WTC11 (cell line): Measurements from ENCODE around the gene BBOX1. TPM values are rescaled to one million over a fixed set of nuclear protein-coding genes. Genes with fewer than 3 reads are reported as not detected.

ENCODE experiments used
- ATAC-seq: fragments of 200-7000 bp; cut with Tn5 transposase; 2 replicates; pipeline ENCODE4 v1.10.0; 2021; ENCODE audit warnings: mild to moderate bottlenecking, moderate library complexity
- CTCF ChIA-PET: fragments of 300-600 bp; sonication (Branson Sonifier 250); formaldehyde crosslinking; loops from one replicate; lab custom pipeline; 2021; ENCODE audit warnings: antibody characterized with exemption; lab: Charles Lee
- POLR2A ChIA-PET: fragments of 350-600 bp; sonication (Branson Sonifier 250); formaldehyde crosslinking; loops from one replicate; lab custom pipeline; 2021; ENCODE audit warnings: antibody characterized with exemption; lab: Charles Lee
- DNase-seq: peaks from one replicate; pipeline ENCODE4 v3.0.0; 2021; ENCODE audit warnings: low spot score
- H3K27ac Mint-ChIP-seq: 2 replicates; pipeline ENCODE4 v1.8.0; 2021; ENCODE audit warnings: mixed read lengths
- H3K27me3 Mint-ChIP-seq: 2 replicates; pipeline ENCODE4 v1.8.0; 2021; ENCODE audit warnings: low read depth, mild to moderate bottlenecking, moderate library complexity, mixed read lengths
- H3K36me3 Mint-ChIP-seq: 2 replicates; pipeline ENCODE4 v1.8.0; 2021; ENCODE audit warnings: mixed read lengths
- H3K4me1 Mint-ChIP-seq: 2 replicates; pipeline ENCODE4 v1.8.0; 2022; ENCODE audit warnings: mixed read lengths
- H3K4me3 Mint-ChIP-seq: 2 replicates; pipeline ENCODE4 v1.8.0; 2021; ENCODE audit warnings: mild to moderate bottlenecking, moderate library complexity, mixed read lengths
- H3K9me3 Mint-ChIP-seq: 2 replicates; pipeline ENCODE4 v1.8.0; 2021; ENCODE audit warnings: mixed read lengths
- CTCF ChIP-seq: fragments of 200-600 bp; IDR thresholded peaks from 2 replicates; pipeline ENCODE4 v1.8.0; 2022; ENCODE audit warnings: antibody characterized with exemption
- ELF4 ChIP-seq: sonication (generic); formaldehyde crosslinking; IDR thresholded peaks from 2 replicates; pipeline ENCODE4 v1.8.1; 2022; ENCODE audit warnings: low read depth, mild to moderate bottlenecking, moderate library complexity, missing genetic modification reagents
- ETV6 ChIP-seq: sonication (generic); formaldehyde crosslinking; IDR thresholded peaks from 2 replicates; pipeline ENCODE4 v1.8.1; 2022; ENCODE audit warnings: mild to moderate bottlenecking, missing genetic modification reagents
- GTF2I ChIP-seq: fragments of 250-450 bp; sonication (Bioruptor Pico); conservative IDR thresholded peaks from 2 replicates; pipeline ENCODE4 v1.4.0; 2021; ENCODE audit warnings: mild to moderate bottlenecking
- JUN ChIP-seq: sonication (generic); formaldehyde crosslinking; IDR thresholded peaks from 2 replicates; pipeline ENCODE4 v1.8.0; 2023; ENCODE audit warnings: mild to moderate bottlenecking, missing genetic modification reagents
- MAX ChIP-seq: sonication (generic); formaldehyde crosslinking; IDR thresholded peaks from 2 replicates; pipeline ENCODE4 v1.8.0; 2022; ENCODE audit warnings: mild to moderate bottlenecking, missing genetic modification reagents
- MXD4 ChIP-seq: fragments of 250-450 bp; sonication (Bioruptor Pico); IDR thresholded peaks from 2 replicates; pipeline ENCODE4 v1.8.0; 2021; ENCODE audit warnings: mild to moderate bottlenecking, moderate library complexity, borderline replicate concordance
- NR1H2 ChIP-seq: sonication (generic); formaldehyde crosslinking; IDR thresholded peaks from 2 replicates; pipeline ENCODE4 v1.9.0; 2021; ENCODE audit warnings: mild to moderate bottlenecking, moderate library complexity, missing genetic modification reagents
- NR3C1 ChIP-seq: sonication (generic); formaldehyde crosslinking; conservative IDR thresholded peaks from 2 replicates; pipeline ENCODE4 v1.8.1; 2023; ENCODE audit warnings: low read depth, mild to moderate bottlenecking, missing genetic modification reagents
- SMAD3 ChIP-seq: sonication (generic); formaldehyde crosslinking; IDR thresholded peaks from 2 replicates; pipeline ENCODE4 v1.8.0; 2022; ENCODE audit warnings: missing genetic modification reagents, mild to moderate bottlenecking, borderline replicate concordance
- TEAD1 ChIP-seq: sonication (generic); formaldehyde crosslinking; IDR thresholded peaks from 2 replicates; pipeline ENCODE4 v1.8.0; 2022; ENCODE audit warnings: mild to moderate bottlenecking, missing genetic modification reagents
- USF1 ChIP-seq: sonication (generic); formaldehyde crosslinking; IDR thresholded peaks from 2 replicates; pipeline ENCODE4 v1.8.0; 2022; ENCODE audit warnings: mild to moderate bottlenecking, missing genetic modification reagents
- ZBTB43 ChIP-seq: sonication (generic); formaldehyde crosslinking; IDR thresholded peaks from 2 replicates; pipeline ENCODE4 v1.8.1; 2023; ENCODE audit warnings: mild to moderate bottlenecking, missing genetic modification reagents
- ZNF263 ChIP-seq: sonication (generic); formaldehyde crosslinking; IDR thresholded peaks from 2 replicates; pipeline ENCODE4 v1.8.1; 2022; ENCODE audit warnings: low read depth, mild to moderate bottlenecking, moderate library complexity, missing genetic modification reagents
- ZNF425 ChIP-seq: fragments of 250-450 bp; sonication (Bioruptor Pico); conservative IDR thresholded peaks from 2 replicates; pipeline ENCODE4 v1.9.0; 2021; ENCODE audit warnings: mild to moderate bottlenecking
- total RNA-seq: library from RNA; stranded (reverse); gene quantifications from 3 replicates; pipeline ENCODE4 v1.2.3, GENCODE V29; 2021

BBOX1 gene
- total RNA-seq, 1 experiment from 2014 or later = not detected

GRCh38 chr11:27085111-27085510, 44.5 kb downstream of the BBOX1 start (continued):
- TF ChIP-seq CTCF (no peak), ZBTB43 (no peak), ELF4 (no peak), ETV6 (CRISPR knock-in tag) (no peak), NR3C1 (CRISPR knock-in tag) (no peak), MXD4 (CRISPR knock-in tag) (no peak), SMAD3 (no peak), MAX (no peak)

- Mint-ChIP-seq H3K27me3 (peaks cover 5% of the 10 kb centered on the region; the same call in 1 of the 2 replicates), H3K36me3 (peaks cover 12% of the 10 kb centered on the region), H3K9me3 (peaks cover 21% of the 10 kb centered on the region), H3K27ac (no peak overlapping the region), H3K4me1 (peaks cover 12% of the 10 kb centered on the region), H3K4me3 (no peak overlapping the region)
- DNase-seq = no peak
- ATAC-seq = no peak
- ChIA-PET POLR2A (no interaction called here), CTCF (no interaction called here)
- TF ChIP-seq USF1 (CRISPR knock-in tag) (no peak), NR1H2 (CRISPR knock-in tag) (no peak), ZBTB43 (no peak), JUN (CRISPR knock-in tag) (no peak), ZNF425 (CRISPR knock-in tag) (no peak)
Observed at GRCh38 chr11:27085605-27086004, 45.0 kb downstream of the BBOX1 start.

- CTCF ChIA-PET = no interaction called here
- Mint-ChIP-seq H3K9me3 (peaks cover 30% of the 10 kb centered on the region), H3K27ac (no peak overlapping the region), H3K36me3 (peaks cover 21% of the 10 kb centered on the region), H3K4me1 (peaks cover 16% of the 10 kb centered on the region), H3K4me3 (no peak overlapping the region), H3K27me3 (peaks cover 5% of the 10 kb centered on the region; the same call in 1 of the 2 replicates)
- ATAC-seq (no peak), DNase-seq (no peak)
- POLR2A ChIA-PET = no interaction called here
- TF ChIP-seq ZNF263 (CRISPR knock-in tag) = no peak
- no peak for TF ChIP-seq TEAD1
- TF ChIP-seq GTF2I (CRISPR knock-in tag) = no peak
Observed at GRCh38 chr11:27087432-27087831, 46.8 kb downstream of the BBOX1 start.
